ENCODE measurements around the gene COPS6.

Gene COPS6

GRCh38 chr7:100088621-100089457, at the start of gene COPS6:
COPS6 (plus strand) TSS chr7:100088969; CDS start chr7:100088991, 22 bp downstream.
- peak; percentile 46 for DNase-seq (ENCODE audit: low spot score)

DNA sequence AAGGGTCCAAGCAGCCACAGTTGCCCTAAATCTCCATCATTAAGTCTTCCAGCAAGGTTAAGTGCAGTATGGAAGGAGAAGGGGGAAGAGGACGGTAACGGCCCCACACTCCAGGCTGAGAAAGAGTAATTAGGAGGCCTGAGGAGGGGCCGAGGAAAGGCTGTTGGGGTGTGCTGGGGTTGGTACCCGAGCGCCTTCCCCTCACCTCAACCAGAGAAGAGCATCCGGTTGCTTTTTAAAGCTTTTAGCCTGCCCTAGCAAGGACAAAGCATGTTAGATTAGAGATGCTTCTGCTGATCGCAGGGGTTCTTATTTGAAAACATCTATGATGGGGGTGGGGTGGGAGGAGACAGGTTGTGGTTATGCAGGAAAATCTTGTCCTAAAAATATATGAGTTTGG, 48.2 kb upstream of the COPS6 start:
- DNase-seq (ENCODE audit: low spot score): no peak

DNA sequence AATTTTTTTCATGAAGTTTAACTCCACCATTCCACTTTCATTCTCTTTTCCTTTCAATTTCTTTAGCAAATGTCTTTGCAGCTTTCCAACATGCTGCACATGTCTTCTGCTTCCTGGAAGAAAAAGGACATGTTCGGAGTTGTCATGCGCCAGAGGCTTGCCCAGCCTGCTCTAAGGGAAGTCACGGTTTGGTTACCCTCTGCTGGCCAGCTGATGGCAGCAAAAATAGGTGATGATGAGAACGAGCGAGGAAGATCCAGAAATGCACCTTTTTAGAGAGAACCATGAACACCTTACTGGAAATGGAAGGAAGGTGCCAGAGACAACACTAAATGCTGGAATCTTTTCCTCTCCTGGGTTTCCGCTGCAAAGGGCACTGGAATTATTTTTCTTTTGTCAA, 44.1 kb upstream of the COPS6 start:
- peak; percentile 48 for DNase-seq (ENCODE audit: low spot score)

DNA sequence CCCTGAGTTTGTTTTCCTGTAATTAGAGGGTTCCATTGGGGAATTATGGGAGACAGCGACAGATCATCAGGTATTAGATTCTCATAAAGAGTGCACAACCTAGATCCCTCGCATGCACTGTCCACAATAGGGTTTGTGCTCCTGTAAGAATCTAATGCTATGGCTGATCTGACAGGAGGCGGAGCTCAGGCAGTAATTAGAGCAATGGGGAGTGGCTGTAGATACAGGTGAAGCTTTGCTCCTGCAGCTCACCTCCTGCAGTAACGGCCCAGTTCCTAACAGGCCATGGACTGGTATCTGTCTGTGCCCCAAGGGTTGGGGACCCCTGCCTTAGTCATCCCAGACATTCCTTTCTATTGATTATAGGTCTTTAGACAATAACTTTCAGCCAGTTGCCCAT, 40.1 kb upstream of the COPS6 start:
- no peak for DNase-seq (ENCODE audit: low spot score)

DNA sequence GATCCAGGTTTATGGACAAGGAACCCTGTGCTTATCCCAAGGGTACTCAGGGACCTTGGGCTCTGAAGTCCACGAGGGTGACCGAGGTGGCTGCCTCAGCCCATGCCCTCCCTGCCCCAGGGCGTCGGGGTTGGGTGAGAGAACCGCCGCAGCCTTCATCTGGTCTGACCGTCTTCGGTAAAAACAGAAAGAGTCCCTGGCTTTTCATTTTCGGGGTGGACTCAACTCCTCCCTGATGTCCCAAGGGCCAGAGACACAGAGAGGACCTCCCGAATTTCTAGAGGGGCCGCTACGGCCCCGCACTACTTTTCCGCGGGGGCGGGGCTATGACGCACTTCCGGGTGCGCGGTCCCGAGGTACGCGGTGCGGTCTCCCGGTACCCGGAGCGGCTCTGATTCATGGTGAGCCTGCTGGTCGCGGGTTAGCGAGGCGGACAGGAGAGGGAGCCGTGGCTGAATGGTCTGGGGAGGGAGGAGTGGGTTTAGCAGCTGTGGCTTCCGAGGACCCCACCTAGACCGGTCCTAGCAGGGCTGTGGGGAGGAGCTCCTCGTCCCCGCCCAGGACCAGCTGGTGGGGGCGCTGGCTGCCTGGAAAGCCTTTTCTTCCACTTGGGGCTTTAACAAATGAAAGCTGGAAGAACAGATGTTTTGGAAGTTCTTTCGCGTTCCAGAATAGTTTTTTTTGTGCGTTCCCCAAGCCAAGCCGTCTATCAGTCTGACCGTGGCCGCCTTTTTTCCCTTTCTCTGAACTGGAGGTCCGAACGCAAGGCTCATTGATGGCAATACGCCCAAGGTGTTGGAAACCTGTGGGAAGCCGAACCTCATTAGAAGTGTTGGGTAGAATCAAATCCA, 39.1 kb upstream of the COPS6 start, which contains the start of gene ZSCAN21:
ZSCAN21 (plus strand) TSS at position 334 of the 851 bp plus-strand sequence. CDS start 7,233 bp downstream, outside the sequence.
- peak; percentile 73 for DNase-seq (ENCODE audit: low spot score)

GRCh38 chr7:100051611-100052010, 37.2 kb upstream of the COPS6 start:
- DNase-seq (ENCODE audit: low spot score): peak; percentile 25

DNA sequence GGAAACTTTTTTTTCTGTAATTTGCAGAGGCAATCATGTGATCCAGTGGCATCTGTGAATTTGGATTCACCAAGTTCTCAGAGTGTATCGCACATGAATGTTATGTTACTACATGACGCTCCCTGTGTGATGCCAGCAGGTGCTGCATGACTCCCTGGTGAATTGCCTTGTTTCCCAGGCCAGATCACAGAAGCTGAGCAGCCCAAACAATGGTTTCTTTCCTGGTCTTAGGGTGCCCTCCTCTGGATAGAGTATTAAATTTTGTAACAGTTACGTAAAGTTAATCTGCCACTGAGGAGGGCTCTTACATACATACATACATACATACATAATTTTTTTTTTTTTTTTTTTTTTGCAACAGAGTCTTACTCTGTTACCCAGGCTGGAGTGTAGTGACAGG, 35.6 kb upstream of the COPS6 start:
- peak; percentile 94 for DNase-seq (ENCODE audit: low spot score)

GRCh38 chr7:100057006-100057405, 31.8 kb upstream of the COPS6 start:
- no peak for DNase-seq (ENCODE audit: low spot score)

DNA sequence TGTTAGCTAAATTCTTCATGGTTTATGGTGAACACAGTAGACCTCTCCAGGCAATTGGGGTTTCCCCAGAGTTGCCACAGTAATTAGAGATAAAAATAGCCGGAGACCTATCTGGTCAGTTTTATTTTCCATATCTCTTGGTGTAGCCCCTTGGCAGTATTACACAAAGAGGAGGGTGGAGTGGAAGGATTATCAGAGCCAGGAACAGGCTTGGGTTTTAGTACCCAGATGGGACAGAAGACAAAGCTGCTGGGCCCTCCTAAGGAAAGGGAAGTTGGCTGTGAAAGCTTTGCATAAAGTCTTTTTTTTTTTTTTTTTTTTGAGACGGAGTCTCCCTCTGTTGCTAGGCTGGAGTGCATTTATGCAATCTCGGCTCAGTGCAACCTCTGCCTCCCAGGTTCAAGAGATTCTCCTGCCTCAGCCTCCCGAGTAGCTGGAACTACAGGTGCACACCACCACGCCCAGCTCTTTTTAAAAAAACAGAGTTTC, 29.5 kb upstream of the COPS6 start:
- no peak for DNase-seq (ENCODE audit: low spot score)

DNA sequence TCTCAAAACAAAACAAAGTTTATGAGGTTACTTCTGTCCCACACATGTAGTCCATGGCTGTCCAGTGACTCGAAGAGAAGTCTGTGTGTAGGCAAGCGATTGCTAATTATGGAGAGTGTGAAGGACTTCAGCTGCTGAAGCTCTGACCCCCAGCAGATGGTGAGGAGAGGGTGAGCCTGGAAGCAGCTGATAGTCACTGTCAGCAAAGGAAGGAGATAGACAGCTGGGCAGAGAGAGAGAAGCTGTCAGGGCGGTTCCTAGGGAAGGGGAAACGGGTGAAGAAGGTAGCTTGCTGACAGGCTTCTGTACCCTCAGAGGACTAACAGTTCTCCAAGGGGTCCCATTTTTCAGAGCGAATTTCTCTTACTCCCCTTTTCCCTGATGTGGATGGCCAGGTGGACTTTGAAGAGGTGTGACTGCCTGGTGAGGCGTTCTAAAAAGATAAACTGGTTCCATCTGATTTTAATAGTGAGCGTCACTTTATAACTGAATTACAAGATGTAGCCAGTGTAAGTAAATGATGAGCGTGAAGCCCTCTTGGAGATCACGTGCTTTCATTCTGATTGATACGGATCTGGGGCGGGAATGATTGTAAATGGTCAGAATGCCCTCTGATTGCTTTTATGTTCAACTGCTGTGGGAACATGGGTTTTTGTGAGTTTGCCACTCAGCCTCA, 27.1 kb upstream of the COPS6 start:
- no peak for DNase-seq (ENCODE audit: low spot score)

GRCh38 chr7:100063376-100063775, 25.4 kb upstream of the COPS6 start:
- DNase-seq (ENCODE audit: low spot score): no peak

- no peak for DNase-seq (ENCODE audit: low spot score)
These were observed 24.6 kb upstream of the COPS6 start for GRCh38 chr7:100064162-100064561.

DNA sequence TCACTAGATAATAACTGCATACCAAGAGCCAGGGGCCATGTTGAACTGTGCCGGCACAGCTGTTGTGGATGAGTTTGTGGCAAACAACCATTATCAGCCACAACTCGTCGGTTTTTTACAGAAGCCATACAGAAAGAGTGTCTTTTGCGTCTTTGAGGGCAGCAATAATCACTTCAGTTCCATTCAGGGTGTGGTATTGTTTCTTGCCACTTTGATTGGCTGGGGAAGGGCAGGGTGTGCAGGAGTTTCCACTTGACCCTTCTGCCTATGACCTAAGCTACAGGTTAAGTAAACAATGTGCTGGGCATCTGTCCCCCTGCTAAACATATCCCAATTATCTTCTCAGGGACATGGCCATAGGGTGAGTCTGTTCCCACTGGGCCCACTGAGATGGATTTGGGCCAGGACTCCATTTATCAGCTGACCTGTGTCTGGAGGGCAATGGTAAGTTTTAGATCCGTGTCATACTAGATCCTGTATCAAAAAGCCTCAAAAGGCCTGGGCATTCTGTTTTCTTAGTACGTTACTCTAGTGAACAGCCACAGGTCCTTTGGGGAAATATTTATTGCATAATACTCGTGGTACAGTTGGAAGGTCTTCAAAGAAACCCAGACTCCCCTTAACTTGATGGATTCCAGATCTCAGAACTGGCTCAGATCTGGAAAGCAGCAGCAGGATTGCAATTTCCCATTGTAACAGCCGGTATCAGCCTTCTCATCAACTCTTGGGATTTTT, 23.1 kb upstream of the COPS6 start:
- no peak for DNase-seq (ENCODE audit: low spot score)

- DNase-seq (ENCODE audit: low spot score): peak; percentile 55
These were observed 21.8 kb upstream of the COPS6 start for GRCh38 chr7:100066953-100067352.

- no peak for DNase-seq (ENCODE audit: low spot score)
These were observed 18.8 kb upstream of the COPS6 start for GRCh38 chr7:100069991-100070390.

- DNase-seq (ENCODE audit: low spot score): no peak
These were observed 17.6 kb upstream of the COPS6 start for GRCh38 chr7:100071018-100071723.

DNA sequence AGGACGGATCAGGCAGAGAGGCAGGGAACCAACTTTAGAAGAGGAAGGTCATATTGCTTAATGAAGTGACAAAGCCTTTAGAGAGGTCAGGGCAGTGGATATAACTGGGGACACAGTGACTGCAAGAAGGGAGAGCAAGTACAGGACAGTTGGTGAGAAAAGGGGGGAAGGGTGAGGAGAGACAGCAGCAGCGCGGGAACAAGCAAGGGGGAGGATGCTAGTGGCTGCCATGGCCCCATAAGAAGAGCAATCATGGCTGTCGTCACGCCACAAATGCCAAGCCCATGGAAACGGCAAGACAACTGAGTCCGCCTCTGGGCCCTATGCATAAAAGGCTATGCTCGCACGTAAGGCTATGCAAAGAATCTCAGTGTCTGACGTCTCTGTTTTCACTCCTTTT, 16.3 kb upstream of the COPS6 start:
- DNase-seq (ENCODE audit: low spot score): no peak

DNA sequence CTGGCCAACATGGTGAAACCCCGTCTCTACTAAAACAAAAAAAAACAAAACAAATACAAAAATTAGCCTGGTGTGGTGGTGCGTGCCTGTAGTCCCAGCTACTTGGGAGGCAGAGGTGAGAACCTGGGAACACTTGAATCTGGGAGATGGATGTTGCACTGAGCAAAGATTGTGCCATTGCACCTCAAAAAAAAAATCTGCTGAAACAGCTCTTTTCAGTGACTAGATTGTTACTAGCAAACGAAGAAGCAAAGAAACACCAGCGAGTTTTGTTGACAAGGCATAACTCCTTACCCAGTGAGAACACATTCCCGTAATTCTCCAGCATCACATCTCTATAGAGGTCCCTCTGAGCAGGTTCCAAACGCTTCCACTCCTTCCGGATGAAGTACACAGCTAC, 13.9 kb upstream of the COPS6 start:
- DNase-seq (ENCODE audit: low spot score): no peak

DNA sequence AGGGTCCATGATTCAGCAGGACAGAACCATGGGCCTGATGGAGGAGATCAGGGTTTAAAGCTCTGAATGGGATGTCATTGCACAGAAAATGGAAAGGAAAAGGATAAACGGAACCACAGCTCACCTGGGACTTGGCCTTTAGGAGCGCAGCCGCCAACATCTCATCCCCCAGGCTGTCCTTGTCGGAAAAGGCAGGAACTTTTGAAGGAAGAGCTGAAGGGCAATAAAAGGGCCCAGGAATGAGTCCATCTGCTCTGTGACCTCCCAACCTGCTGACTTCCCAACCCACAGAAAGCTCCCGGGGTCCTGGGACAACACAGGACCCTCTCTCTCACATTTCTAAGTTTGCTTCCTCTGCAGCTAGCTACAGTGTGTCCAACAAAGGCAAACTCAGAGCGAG, 13.4 kb upstream of the COPS6 start:
- no peak for DNase-seq (ENCODE audit: low spot score)

- no peak for DNase-seq (ENCODE audit: low spot score)
These were observed 11.6 kb upstream of the COPS6 start for GRCh38 chr7:100077205-100077604.

- peak; percentile 98 for DNase-seq (ENCODE audit: low spot score)
These were observed 9.7 kb upstream of the COPS6 start for GRCh38 chr7:100079024-100079560.
